Measurements from ENCODE around the gene TRIM50. TPM values are rescaled to one million over a fixed set of nuclear protein-coding genes. Genes with fewer than 3 reads are reported as not detected.
"Not testable (repeated sequence)": the region's sequence is repeated elsewhere in the genome, so short reads cannot be mapped to it uniquely, and the experiment has no call there.

The TRIM50 gene
- total RNA-seq: under 1 TPM in 2 of 4 donors, not detected in 2; 0.54 to 0.71 TPM
- 1 to 10 TPM in 1 of 3 donors, under 1 TPM in 2; 0.07 to 3.0 (median 0.69) TPM for polyA plus RNA-seq

DNA sequence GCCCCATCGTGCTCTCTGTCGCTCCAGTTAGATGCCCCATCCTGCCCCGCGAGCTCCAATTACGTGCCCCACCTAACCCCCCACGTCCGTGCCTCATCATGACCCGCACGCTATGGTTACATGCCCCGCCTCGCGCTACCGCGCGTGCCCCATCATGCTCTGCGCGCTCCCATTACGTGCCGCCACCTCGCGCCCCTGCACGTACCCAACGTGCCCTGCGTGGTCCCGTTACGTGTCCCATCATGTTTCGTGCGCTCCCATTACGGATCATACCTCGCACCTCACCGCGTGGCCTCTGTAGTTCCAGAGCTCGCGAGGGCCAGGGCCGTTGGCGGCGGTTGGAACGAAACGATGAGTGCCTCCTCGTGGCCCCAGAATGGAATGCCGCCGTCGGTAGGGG lies at the start of gene TRIM50, which contains the start of gene FKBP6:
Gene TRIM50, minus strand, starts transcription at position 161 of the 400 bp plus-strand sequence. CDS start 3,295 bp downstream, outside the sequence.
Gene FKBP6, plus strand, starts transcription at position 240 of the 400 bp plus-strand sequence. CDS start 268 bp downstream, outside the sequence.
- H3K27me3 ChIP-seq; DNase-seq; H3K36me3 ChIP-seq; H3K4me1 ChIP-seq; H3K4me3 ChIP-seq; H3K27ac ChIP-seq; H3K9me3 ChIP-seq; intact Hi-C loops (cut with DNase I): not testable (repeated sequence)
- WGBS, 2 donors: 96% methylated on average over 43 of the region's 43 CpGs

DNA sequence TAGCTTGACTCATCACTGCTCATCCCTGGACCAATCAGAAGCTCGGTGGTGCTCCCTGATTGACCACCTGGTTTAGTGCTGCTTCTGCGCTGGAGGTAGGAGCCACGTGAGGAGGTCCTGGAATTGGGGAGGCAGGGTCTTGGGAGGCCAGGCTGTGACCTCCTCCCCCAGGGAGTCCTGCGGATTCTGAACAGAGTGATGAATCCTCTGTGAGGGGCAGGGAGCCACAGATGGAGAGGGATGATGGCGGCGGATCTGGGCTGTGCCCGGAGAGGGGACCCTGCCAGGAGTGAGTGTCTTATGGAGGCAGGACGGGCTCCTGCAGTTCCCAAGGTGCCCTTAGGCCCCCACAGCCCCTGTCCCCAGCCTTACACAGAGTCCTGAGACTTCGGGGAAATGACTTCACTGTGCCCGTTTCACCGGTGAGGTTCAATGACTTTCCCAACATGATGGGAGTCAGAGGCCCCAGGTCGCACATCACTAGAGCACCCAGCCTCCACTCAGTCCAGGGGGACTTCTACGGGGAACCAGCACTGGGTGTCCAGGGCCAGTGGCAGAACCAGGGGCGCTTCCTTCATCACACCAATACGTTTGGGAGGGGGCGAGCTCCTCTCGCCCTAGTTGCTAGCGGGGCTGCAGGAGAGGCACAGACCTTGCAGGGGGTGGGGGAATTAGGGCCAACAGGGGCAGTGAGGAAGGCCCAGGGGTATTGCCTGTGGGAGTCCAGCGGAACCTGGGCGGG lies 49.0 kb upstream of the TRIM50 start:
- Histone ChIP-seq H3K4me3 (no peak overlapping the region), H3K4me1 (peaks cover 0 to 8% (median 3%) of the 10 kb centered on the region in 4 donors), H3K27ac (no peak overlapping the region), H3K36me3 (no peaks in the 10 kb centered on the region), H3K9me3 (no peaks in the 10 kb centered on the region), H3K27me3 (peaks cover 8 to 24% (median 21%) of the 10 kb centered on the region in 3 donors)
- 77 to 88% methylated on average over 20 of the region's 20 CpGs for WGBS, 2 donors
- DNase-seq: no peak
- intact Hi-C loops (cut with DNase I): no loop called here
- TF ChIP-seq POLR2A (IDR thresholded peaks at IDR 0.05): no peak
- TF ChIP-seq POLR2AphosphoS5 (IDR thresholded peaks at IDR 0.05): no peak
- TF ChIP-seq EP300 (IDR thresholded peaks at IDR 0.05): no peak
- TF ChIP-seq, protein P1, sequence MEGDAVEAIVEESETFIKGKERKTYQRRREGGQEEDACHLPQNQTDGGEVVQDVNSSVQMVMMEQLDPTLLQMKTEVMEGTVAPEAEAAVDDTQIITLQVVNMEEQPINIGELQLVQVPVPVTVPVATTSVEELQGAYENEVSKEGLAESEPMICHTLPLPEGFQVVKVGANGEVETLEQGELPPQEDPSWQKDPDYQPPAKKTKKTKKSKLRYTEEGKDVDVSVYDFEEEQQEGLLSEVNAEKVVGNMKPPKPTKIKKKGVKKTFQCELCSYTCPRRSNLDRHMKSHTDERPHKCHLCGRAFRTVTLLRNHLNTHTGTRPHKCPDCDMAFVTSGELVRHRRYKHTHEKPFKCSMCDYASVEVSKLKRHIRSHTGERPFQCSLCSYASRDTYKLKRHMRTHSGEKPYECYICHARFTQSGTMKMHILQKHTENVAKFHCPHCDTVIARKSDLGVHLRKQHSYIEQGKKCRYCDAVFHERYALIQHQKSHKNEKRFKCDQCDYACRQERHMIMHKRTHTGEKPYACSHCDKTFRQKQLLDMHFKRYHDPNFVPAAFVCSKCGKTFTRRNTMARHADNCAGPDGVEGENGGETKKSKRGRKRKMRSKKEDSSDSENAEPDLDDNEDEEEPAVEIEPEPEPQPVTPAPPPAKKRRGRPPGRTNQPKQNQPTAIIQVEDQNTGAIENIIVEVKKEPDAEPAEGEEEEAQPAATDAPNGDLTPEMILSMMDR (IDR thresholded peaks at IDR 0.05): no peak

DNA sequence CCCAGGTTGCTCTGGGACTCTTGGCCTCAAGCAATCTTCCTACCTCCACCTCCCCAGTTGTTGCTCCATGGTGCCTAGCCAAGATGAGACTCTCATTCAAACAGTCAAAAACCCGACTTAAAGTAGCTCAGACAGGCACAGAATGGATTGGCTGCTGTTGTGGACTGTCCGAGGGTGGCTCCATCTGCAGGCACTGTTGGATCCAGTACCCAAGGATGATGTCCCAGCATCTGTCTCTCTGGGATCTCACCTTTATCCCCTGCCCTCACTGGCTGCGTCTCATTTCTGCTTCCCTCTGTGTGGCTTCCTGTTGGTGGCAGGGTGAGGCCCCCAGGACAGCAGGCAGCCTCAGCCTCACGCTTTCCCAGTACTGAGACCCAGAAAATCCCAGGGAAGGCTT lies 48.4 kb upstream of the TRIM50 start:
- H3K4me1 ChIP-seq; H3K36me3 ChIP-seq; H3K27ac ChIP-seq; H3K4me3 ChIP-seq; intact Hi-C loops (cut with DNase I); H3K9me3 ChIP-seq; DNase-seq: not testable (repeated sequence)
- WGBS, 2 donors: 71% methylated on average over 4 of the region's 4 CpGs
- H3K27me3 ChIP-seq: peaks cover 8 to 24% (median 21%) of the 10 kb centered on the region in 3 donors

DNA sequence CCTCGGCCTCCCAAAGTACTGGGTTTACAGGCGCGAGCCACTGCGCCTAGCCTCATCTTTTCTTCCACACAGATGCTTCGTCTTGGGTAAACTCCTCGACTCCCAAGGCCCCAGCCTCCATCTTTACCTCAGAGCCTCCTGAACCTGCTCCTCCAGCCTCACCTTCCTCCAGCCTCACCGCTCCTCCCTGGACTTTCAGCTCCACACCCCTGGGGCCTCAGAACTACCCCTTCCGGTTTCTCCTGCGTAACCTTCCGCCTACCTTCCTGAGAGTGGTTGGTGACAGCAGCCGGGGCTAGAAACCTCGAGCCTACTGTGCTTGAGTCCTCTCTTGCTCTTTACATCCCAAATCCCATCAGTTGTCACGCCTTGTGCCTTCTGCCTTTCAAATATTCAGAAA lies 45.9 kb upstream of the TRIM50 start:
- TF ChIP-seq POLR2A (IDR thresholded peaks at IDR 0.05): no peak
- no peak for TF ChIP-seq EP300 (IDR thresholded peaks at IDR 0.05)
- no peak for TF ChIP-seq POLR2AphosphoS5 (IDR thresholded peaks at IDR 0.05)
- TF ChIP-seq, protein P1 (IDR thresholded peaks at IDR 0.05): no peak
- DNase-seq: no peak
- Histone ChIP-seq H3K4me3 (no peak overlapping the region), H3K27ac (no peak overlapping the region), H3K9me3 (no peaks in the 10 kb centered on the region), H3K36me3 (no peaks in the 10 kb centered on the region), H3K4me1 (peaks cover 0 to 8% (median 3%) of the 10 kb centered on the region in 4 donors), H3K27me3 (peaks cover 8 to 24% (median 18%) of the 10 kb centered on the region in 3 donors)
- intact Hi-C loops (cut with DNase I): no loop called here
- 84 to 85% methylated on average over 13 of the region's 13 CpGs for WGBS, 2 donors

DNA sequence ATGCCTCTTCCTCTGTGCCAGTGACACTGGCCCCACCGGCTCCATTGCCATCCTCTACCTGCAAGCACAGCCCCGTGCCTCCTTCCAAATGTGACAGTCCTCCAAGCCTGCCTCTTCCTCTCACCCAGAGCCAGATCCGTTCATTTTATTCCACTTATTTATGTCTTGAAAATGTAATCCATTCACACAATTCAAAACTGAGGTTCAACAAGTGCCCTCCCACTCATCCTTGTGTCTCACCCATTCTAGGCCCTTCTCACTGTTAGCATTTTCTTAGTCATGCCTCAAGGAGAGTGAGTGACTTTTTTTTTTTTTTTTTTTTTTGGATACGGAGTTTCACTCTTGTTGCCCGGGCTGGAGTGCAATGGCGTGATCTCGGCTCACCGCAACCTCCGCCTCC lies 41.7 kb upstream of the TRIM50 start:
- WGBS, 2 donors: 89 to 93% methylated on average over 9 of the region's 9 CpGs
- no peak for TF ChIP-seq EP300 (IDR thresholded peaks at IDR 0.05)
- TF ChIP-seq, protein P1 (IDR thresholded peaks at IDR 0.05): no peak
- no peak for TF ChIP-seq POLR2A (IDR thresholded peaks at IDR 0.05)
- no peak for TF ChIP-seq POLR2AphosphoS5 (IDR thresholded peaks at IDR 0.05)
- H3K36me3 ChIP-seq: no peaks in the 10 kb centered on the region
- H3K4me3 ChIP-seq: no peak overlapping the region
- no peaks in the 10 kb centered on the region for H3K27me3 ChIP-seq
- H3K27ac ChIP-seq: no peak overlapping the region
- DNase-seq: no peak
- intact Hi-C loops (cut with DNase I): no loop called here
- no peaks in the 10 kb centered on the region for H3K9me3 ChIP-seq
- H3K4me1 ChIP-seq: no peaks in the 10 kb centered on the region
